Measurements from ENCODE around the gene NEBL. TPM values are rescaled to one million over a fixed set of nuclear protein-coding genes. Genes with fewer than 3 reads are reported as not detected.

Gene NEBL
- total RNA-seq, result not detected

GRCh38 chr10:20897146-20897825, at the start of gene NEBL:
Gene NEBL, minus strand, starts transcription at chr10:20897311. Its CDS starts 106 bp downstream, at chr10:20897205.

